HepG2 (cell line): ENCODE data around the gene FUT3. TPM values are rescaled to one million over a fixed set of nuclear protein-coding genes. Genes with fewer than 3 reads are reported as not detected.
A peak's percentile ranks its signal among the peaks of the same experiment; 100 is the strongest.

Experiments
- CREB1 ChIP-seq, 2 experiments: fragments of 450-650 bp in 1 of 2; IDR thresholded peaks; 2 replicates each; pipeline ENCODE4 v1.6.1; 2016 to 2017; ENCODE audit warnings: control low read depth in 1 of 2, mild to moderate bottlenecking in 1 of 2, missing compliant biosample characterization in 1 of 2, missing genetic modification characterization in 1 of 2
- DMAP1 ChIP-seq: IDR thresholded peaks from 2 replicates; pipeline ENCODE4 v1.6.1; 2016
- ETV6 ChIP-seq: sonication (generic); formaldehyde crosslinking; conservative IDR thresholded peaks from 2 replicates; pipeline ENCODE4 v1.4.0; 2020; ENCODE audit warnings: missing genetic modification reagents
- GTF2F1 ChIP-seq: fragments of 150-350 bp; IDR thresholded peaks from 2 replicates; pipeline ENCODE4 v1.6.1; 2014; ENCODE audit warnings: low read length
- KDM2A ChIP-seq: sonication (generic); formaldehyde crosslinking; IDR thresholded peaks from 2 replicates; pipeline ENCODE4 v1.4.0; 2020; ENCODE audit warnings: low read depth, missing genetic modification reagents, borderline replicate concordance
- MTF2 ChIP-seq: sonication (generic); formaldehyde crosslinking; IDR thresholded peaks from 2 replicates; pipeline ENCODE4 v1.5.0; 2020; ENCODE audit warnings: missing genetic modification reagents, borderline replicate concordance
- NFE2L1 ChIP-seq: sonication (generic); formaldehyde crosslinking; IDR thresholded peaks from 2 replicates; pipeline ENCODE4 v1.4.0; 2020; ENCODE audit warnings: missing genetic modification reagents, mild to moderate bottlenecking, borderline replicate concordance
- SNAI1 ChIP-seq: sonication (generic); formaldehyde crosslinking; IDR thresholded peaks from 2 replicates; pipeline ENCODE4 v1.5.0; 2020; ENCODE audit warnings: mild to moderate bottlenecking, missing genetic modification reagents, borderline replicate concordance
- XBP1 ChIP-seq: sonication (generic); formaldehyde crosslinking; IDR thresholded peaks from 2 replicates; pipeline ENCODE4 v1.5.0; 2020; ENCODE audit warnings: missing genetic modification reagents
- XRCC5 ChIP-seq: fragments of 200-400 bp; formaldehyde crosslinking; optimal IDR thresholded peaks from 2 replicates; pipeline ENCODE3; 2017; ENCODE audit warnings: mild to moderate bottlenecking, low read length
- ZBTB33 ChIP-seq: sonication (generic); formaldehyde crosslinking; IDR thresholded peaks from 2 replicates; pipeline ENCODE4 v1.4.0; 2020; ENCODE audit warnings: missing genetic modification reagents
- ZNF407 ChIP-seq: sonication (generic); formaldehyde crosslinking; IDR thresholded peaks from one replicate; pipeline ENCODE4 v1.5.1; 2020; ENCODE audit warnings: mild to moderate bottlenecking, missing genetic modification reagents; ENCODE audit errors: not compliant biosample characterization
- ZNF83 ChIP-seq: sonication (generic); formaldehyde crosslinking; IDR thresholded peaks from 2 replicates; pipeline ENCODE4 v1.4.0; 2020; ENCODE audit warnings: missing genetic modification reagents, mild to moderate bottlenecking, borderline replicate concordance
- ZSCAN20 ChIP-seq: sonication (generic); formaldehyde crosslinking; IDR thresholded peaks from 2 replicates; pipeline ENCODE4 v1.4.0; 2020; ENCODE audit warnings: missing genetic modification reagents, mild to moderate bottlenecking, borderline replicate concordance
- ZSCAN9 ChIP-seq: IDR thresholded peaks from 2 replicates; pipeline ENCODE4 v1.6.1; 2016; ENCODE audit warnings: borderline replicate concordance
- ZZZ3 ChIP-seq: sonication (generic); formaldehyde crosslinking; IDR thresholded peaks from 2 replicates; pipeline ENCODE4 v1.4.0; 2020; ENCODE audit warnings: missing genetic modification reagents, mild to moderate bottlenecking, borderline replicate concordance
- polyA plus RNA-seq, 8 experiments: library from polyadenylated mRNA; depleted of rRNA in 3 of 8; stranded (reverse) in 7 of 8; unstranded in 1 of 8; fragments of >200 nt; fragmentation: Illumina TruSeq in 4 of 8; extraction: Trizol in 4 of 8; gene quantifications; 2 replicates each; pipeline versions ENCODE4 v1.2.1 to v1.2.3, GENCODE V29; 2011 to 2016; ENCODE audit warnings: low read depth in 4 of 8, missing spikeins in 1 of 8, mixed read lengths in 1 of 8; ENCODE audit not compliant: insufficient read depth in 1 of 8
- total RNA-seq, 5 experiments: library from RNA; depleted of rRNA; stranded (reverse); fragments of >200 nt; fragmentation: Illumina TruSeq; extraction: Trizol; gene quantifications; 2 replicates each; pipeline ENCODE4 v1.2.3, GENCODE V29; 2016; ENCODE audit warnings: low read depth in 1 of 5
- TF ChIP-seq, protein P1 (sequence below): sonication (generic); formaldehyde crosslinking; IDR thresholded peaks from 2 replicates; pipeline ENCODE4 v1.8.0; 2022; ENCODE audit warnings: mild to moderate bottlenecking, missing genetic modification reagents, moderate library complexity

Gene FUT3
- total and polyA plus RNA-seq, 2 of the 13 experiments (the other 11 are each of a cell fraction or from before 2014, with no cell fraction given) = 0.53 to 1.1 TPM

DNA sequence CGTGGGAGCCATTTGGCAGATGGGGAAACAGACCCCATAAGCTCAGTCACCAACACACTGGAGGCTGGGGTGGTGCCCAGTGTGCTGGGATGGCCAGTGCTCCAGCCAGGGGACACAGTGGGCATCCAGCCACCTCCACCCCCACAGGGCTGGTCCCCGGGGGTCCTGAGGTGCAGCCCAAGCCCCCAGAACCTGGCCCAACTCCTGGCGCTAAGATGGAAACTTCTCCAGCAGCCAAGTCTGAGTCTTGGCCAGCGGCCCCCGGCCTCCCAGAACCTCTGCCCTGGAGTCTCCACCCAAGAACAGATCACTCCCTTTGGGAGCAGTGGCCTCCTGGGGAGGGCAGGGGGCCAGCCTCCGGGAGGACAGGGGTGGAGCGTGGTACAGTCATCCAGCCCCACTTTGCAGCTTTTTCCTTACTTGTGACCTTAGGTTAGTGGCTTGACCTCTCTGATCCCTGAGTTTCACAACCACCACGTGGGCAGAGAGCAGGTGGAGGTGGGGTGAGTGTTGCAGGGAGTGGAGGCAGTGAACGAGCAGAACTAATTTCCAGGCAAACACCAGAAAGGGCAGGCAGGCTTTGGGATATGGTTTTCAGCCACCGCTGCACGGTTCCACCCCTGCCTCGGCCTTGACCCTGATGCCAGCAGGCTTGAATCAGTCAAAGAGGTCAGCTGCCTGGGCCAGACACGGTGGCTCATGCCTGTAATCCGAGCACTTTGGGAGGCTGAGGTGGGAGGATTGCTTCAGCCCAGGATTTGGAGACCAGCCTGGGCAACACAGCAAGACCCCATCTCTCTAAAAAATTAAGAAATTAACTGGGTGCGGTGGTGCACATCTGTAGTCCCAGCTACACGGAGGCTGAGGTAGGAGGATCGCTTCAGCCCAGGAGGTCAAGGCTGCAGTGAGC lies 50.6 kb downstream of the FUT3 start (continued):
- no peak for TF ChIP-seq ZNF407 (CRISPR knock-in tag)
- TF ChIP-seq ZSCAN20 (CRISPR knock-in tag) = no peak
- TF ChIP-seq NFE2L1 (CRISPR knock-in tag) = no peak
- no peak for TF ChIP-seq GTF2F1
- TF ChIP-seq ZNF83 (CRISPR knock-in tag) = no peak
- no peak for TF ChIP-seq ZBTB33 (CRISPR knock-in tag)
- TF ChIP-seq CREB1 (IDR thresholded peaks at IDR 0.05) = no peak
- no peak for TF ChIP-seq CREB1 (CRISPR knock-in tag; IDR thresholded peaks at IDR 0.05)
- TF ChIP-seq KDM2A (CRISPR knock-in tag) = peak; percentile 33; the same call in 1 of the 2 replicates
- no peak for TF ChIP-seq XRCC5
- peak; percentile 58; the same call in 1 of the 2 replicates for TF ChIP-seq DMAP1 (CRISPR knock-in tag)
- no peak for TF ChIP-seq SNAI1 (CRISPR knock-in tag)
- TF ChIP-seq ZSCAN9 (CRISPR knock-in tag) = no peak
- TF ChIP-seq XBP1 (CRISPR knock-in tag) = no peak
- TF ChIP-seq ZZZ3 (CRISPR knock-in tag) = no peak
- no peak for TF ChIP-seq ETV6 (CRISPR knock-in tag)
- no peak for TF ChIP-seq MTF2 (CRISPR knock-in tag)
- TF ChIP-seq, protein P1, sequence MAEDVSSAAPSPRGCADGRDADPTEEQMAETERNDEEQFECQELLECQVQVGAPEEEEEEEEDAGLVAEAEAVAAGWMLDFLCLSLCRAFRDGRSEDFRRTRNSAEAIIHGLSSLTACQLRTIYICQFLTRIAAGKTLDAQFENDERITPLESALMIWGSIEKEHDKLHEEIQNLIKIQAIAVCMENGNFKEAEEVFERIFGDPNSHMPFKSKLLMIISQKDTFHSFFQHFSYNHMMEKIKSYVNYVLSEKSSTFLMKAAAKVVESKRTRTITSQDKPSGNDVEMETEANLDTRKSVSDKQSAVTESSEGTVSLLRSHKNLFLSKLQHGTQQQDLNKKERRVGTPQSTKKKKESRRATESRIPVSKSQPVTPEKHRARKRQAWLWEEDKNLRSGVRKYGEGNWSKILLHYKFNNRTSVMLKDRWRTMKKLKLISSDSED (CRISPR knock-in tag) = no peak
